Left ventricle myocardium inferior (tissue), 1 donor: ENCODE results near the gene SRA1. TPM values are rescaled to one million over a fixed set of nuclear protein-coding genes. Genes with fewer than 3 reads are reported as not detected.
A peak's percentile ranks its signal among the peaks of the same experiment; 100 is the strongest.

Experiments
- DNase-seq: peaks from one replicate; pipeline ENCODE4 v3.0.0-alpha.2; 2020
- H3K27ac ChIP-seq: fragments of 200-600 bp; replicated peaks from 2 replicates; pipeline ENCODE4 v1.8.0; 2021
- H3K27me3 ChIP-seq: fragments of 200-600 bp; 2 replicates; pipeline ENCODE4 v1.8.0; 2021; ENCODE audit warnings: low read depth
- H3K36me3 ChIP-seq: fragments of 200-600 bp; 2 replicates; pipeline ENCODE4 v1.8.0; 2021
- H3K4me1 ChIP-seq: fragments of 200-600 bp; 2 replicates; pipeline ENCODE4 v1.8.0; 2021
- H3K4me3 ChIP-seq: fragments of 200-600 bp; 2 replicates; pipeline ENCODE4 v1.8.0; 2021; ENCODE audit warnings: mild to moderate bottlenecking, moderate library complexity
- H3K9me3 ChIP-seq: fragments of 200-600 bp; replicated peaks from 2 replicates; pipeline ENCODE4 v1.8.0; 2021
- intact Hi-C: fragments of 100-400 bp; cut with micrococcal nuclease; formaldehyde crosslinking; loops from one replicate; pipeline ENCODE4 v1.11.0; 2022
- total RNA-seq: library from RNA; stranded (reverse); fragmentation: NEBNext Ultra II Directional; extraction: Animal tissue kit (Norgen Biotek cat#: 25700); gene quantifications from one replicate; pipeline ENCODE4 v1.2.1, GENCODE V29; 2021
- TF ChIP-seq, protein P1 (sequence below): fragments of 200-600 bp; IDR thresholded peaks from 2 replicates; pipeline ENCODE4 v1.8.0; 2021; ENCODE audit warnings: antibody characterized with exemption, mild to moderate bottlenecking, borderline replicate concordance
- donor health status: DM: no; HTN: yes; CAD: no; lungs with severe emphysema.

Gene SRA1
- total RNA-seq, 1 donor from 2014 or later, result 28.6 TPM

DNA sequence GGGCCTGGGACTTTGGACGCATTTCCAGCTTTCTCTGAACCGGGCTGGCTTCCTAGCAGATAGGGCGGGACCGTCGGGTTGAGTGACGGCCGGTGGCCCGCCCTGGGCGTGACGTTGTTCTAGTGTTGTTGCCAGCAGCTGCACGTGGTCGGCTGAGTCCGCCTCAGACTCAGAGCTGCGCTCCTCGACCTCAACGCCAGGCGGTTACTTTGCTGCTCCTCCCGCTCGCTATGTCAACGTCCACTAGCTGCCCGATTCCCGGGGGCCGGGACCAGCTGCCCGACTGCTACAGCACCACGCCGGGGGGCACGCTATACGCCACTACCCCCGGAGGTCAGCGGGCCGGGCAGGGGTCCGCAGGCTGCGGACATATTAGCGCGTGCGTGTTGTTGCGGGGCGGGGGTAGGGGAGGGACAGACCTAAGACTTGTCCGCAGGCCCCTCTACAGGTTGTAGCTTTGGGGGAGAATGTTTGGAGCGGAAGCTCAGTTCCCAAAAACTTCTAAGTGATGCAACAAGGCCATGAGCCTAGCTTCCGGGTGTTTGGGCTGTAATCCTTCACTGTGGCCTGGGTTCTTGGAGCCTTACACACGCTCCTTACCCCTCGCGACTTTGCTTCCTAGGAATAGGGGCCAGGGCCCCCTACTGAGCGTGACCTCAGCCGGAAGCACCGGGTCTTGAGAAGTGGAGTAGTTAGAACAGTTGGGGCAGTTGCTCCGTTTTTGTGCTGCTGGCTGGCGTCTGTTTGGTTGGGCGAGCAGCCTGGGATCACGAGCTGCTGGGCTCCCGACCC lies 9.6 kb downstream of the SRA1 start, which contains the start of gene EIF4EBP3:
EIF4EBP3 (plus strand) TSS at position 155 of the 792 bp plus-strand sequence; CDS start at position 231, 76 bp downstream.
- TF ChIP-seq, protein P1, sequence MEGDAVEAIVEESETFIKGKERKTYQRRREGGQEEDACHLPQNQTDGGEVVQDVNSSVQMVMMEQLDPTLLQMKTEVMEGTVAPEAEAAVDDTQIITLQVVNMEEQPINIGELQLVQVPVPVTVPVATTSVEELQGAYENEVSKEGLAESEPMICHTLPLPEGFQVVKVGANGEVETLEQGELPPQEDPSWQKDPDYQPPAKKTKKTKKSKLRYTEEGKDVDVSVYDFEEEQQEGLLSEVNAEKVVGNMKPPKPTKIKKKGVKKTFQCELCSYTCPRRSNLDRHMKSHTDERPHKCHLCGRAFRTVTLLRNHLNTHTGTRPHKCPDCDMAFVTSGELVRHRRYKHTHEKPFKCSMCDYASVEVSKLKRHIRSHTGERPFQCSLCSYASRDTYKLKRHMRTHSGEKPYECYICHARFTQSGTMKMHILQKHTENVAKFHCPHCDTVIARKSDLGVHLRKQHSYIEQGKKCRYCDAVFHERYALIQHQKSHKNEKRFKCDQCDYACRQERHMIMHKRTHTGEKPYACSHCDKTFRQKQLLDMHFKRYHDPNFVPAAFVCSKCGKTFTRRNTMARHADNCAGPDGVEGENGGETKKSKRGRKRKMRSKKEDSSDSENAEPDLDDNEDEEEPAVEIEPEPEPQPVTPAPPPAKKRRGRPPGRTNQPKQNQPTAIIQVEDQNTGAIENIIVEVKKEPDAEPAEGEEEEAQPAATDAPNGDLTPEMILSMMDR, result peak; percentile 76
- H3K27ac ChIP-seq, result peak within 1 kb of the TSS; percentile 97
- peaks cover 48% of the 10 kb centered on the region for H3K4me1 ChIP-seq
- peak; percentile 98 for DNase-seq
- intact Hi-C loops, result loop anchor here (10.0 kb wide), 1 partner anchor 97 kb away; the partner anchor contains the start of genes IK and NDUFA2
- H3K9me3 ChIP-seq, result no peaks in the 10 kb centered on the region
- H3K36me3 ChIP-seq, result peaks cover 52% of the 10 kb centered on the region
- no peaks in the 10 kb centered on the region for H3K27me3 ChIP-seq
- peak within 1 kb of the TSS; percentile 70 for H3K4me3 ChIP-seq

DNA sequence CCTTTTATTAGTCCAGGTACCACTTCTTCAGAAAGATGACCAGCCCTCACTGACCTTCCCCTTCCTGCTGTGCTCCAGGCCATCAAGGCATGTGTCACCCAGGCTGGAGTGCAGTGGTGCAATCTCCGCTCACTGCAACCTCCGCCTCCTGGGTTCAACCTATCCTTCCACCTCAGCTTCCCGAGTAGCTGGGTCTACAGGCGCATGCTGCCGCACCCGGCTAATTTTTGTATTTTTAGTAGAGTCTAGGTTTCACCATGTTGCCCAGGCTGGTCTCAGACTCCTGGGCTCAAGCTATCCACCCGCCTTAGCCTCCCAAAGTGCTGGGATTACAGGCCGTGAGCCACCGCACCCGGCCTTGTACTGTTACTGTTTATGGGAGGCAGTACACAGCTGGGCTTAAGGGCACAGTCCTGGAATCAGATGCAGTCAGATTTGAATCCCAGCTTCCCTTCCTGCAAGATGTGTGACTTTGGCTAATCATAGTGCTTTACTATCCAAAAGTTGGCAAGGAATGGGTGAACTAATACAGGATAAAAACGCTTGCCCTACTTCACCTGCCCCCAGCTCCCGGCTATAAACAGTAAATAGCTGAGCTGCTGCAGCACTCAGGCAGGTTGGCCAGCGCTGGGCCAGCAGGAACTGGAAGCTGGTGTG lies 10.3 kb downstream of the SRA1 start:
- Histone ChIP-seq H3K27me3 (no peaks in the 10 kb centered on the region), H3K36me3 (peaks cover 54% of the 10 kb centered on the region), H3K27ac (peak overlapping the region; percentile 97), H3K4me3 (peak overlapping the region; percentile 70), H3K9me3 (no peaks in the 10 kb centered on the region), H3K4me1 (peaks cover 48% of the 10 kb centered on the region)
- intact Hi-C loops, result loop anchor here (10.0 kb wide), 1 partner anchor 98 kb away; the partner anchor contains the start of genes IK and NDUFA2
- TF ChIP-seq, protein P1, result no peak
- no peak for DNase-seq

DNA sequence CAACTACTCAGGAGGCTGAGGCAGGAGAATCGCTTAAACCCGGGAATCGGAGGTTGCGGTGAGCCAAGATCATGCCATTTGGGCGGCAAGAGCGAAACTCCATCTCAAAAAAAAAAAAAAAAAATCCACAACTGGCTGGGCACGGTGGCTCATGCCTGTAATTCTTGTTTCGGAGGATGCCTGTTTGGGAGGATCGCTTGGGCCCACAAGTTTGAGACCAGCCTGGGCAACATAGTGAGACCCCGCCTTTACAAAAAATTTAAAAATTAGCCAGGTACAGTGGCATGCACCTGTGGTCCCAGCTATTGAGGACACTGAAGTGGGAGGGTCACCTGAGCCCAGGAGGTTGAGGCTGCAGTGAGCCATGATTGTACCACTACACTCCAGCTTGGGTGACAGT lies 11.7 kb downstream of the SRA1 start:
- TF ChIP-seq, protein P1, result no peak
- Histone ChIP-seq H3K4me3 (no peak overlapping the region), H3K27ac (no peak overlapping the region), H3K36me3 (peaks cover 54% of the 10 kb centered on the region), H3K9me3 (no peaks in the 10 kb centered on the region), H3K4me1 (peaks cover 50% of the 10 kb centered on the region), H3K27me3 (no peaks in the 10 kb centered on the region)
- DNase-seq, result no peak
- intact Hi-C loops, result loop anchor here (10.0 kb wide), 1 partner anchor 99 kb away; the partner anchor contains the start of genes IK and NDUFA2

DNA sequence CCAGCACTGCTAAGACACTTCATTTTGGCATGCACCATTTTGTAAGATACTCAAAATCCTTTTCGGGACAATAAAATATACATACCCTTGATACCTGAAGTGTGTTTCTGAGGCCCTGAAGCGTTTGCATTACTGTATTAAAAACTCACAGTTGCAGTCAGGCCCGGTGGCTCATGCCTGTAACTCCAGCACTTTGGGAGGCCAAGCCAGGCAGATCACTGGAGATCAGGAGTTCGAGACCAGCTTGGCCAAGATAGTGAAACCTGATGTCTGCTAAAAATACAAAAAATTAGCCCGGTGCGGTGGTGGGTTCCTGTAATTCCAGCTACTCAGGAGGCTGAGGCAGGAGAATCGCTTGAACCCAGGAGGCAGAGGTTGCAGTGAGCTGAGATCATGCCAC lies 12.3 kb downstream of the SRA1 start:
- no peaks in the 10 kb centered on the region for H3K9me3 ChIP-seq
- TF ChIP-seq, protein P1, result no peak
- peaks cover 54% of the 10 kb centered on the region for H3K36me3 ChIP-seq
- no peak overlapping the region for H3K27ac ChIP-seq
- no peak for DNase-seq
- H3K4me3 ChIP-seq, result no peak overlapping the region
- no peaks in the 10 kb centered on the region for H3K27me3 ChIP-seq
- intact Hi-C loops, result loop anchor here (10.0 kb wide), 1 partner anchor 100 kb away; the partner anchor contains the start of genes IK and NDUFA2
- peaks cover 44% of the 10 kb centered on the region for H3K4me1 ChIP-seq

DNA sequence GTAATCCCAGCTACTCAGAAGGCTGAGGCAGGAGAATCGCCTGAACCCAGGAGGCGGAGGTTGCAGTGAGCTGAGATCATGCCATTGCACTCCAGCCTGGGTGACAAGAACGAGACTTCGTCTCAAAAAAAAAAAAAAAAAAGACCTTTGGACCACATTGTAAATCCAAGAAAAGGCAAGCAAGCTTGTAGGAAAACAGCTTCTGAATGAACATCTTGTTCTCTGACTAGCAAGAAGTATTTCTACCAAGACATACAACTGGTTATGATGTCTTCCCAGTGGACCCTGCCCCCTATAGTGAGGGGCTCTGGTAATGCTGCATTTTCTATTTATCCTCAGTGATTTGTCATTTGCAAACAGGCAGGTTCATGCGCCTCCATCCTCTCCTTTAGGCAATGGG lies 14.3 kb downstream of the SRA1 start:
- peaks cover 70% of the 10 kb centered on the region for H3K36me3 ChIP-seq
- TF ChIP-seq, protein P1, result no peak

More for the DNA sequence above, 14.3 kb downstream of the SRA1 start:
- intact Hi-C loops, result loop anchor here (10.0 kb wide), 1 partner anchor 102 kb away; the partner anchor contains the start of genes IK and NDUFA2
- DNase-seq, result no peak
- no peaks in the 10 kb centered on the region for H3K9me3 ChIP-seq
- no peak overlapping the region for H3K27ac ChIP-seq
- H3K4me1 ChIP-seq, result peaks cover 24% of the 10 kb centered on the region
- H3K27me3 ChIP-seq, result no peaks in the 10 kb centered on the region
- H3K4me3 ChIP-seq, result no peak overlapping the region
